ENCODE measurements around the gene PDE10A.
"Not testable (repeated sequence)": the region's sequence is repeated elsewhere in the genome, so short reads cannot be mapped to it uniquely, and the experiment has no call there.

PDE10A gene

GRCh38 chr6:165594584-165595333 is 68.3 kb downstream of the PDE10A start:
- ATAC-seq: no peak
- TF ChIP-seq TOX (CRISPR knock-in tag; IDR thresholded peaks at IDR 0.05; ENCODE audit: borderline replicate concordance) (no peak), ZNF8 (CRISPR knock-in tag; IDR thresholded peaks at IDR 0.05) (no peak), CSDC2 (CRISPR knock-in tag; IDR thresholded peaks at IDR 0.05) (no peak), ZFP3 (CRISPR knock-in tag; IDR thresholded peaks at IDR 0.05) (no peak), ZNF565 (CRISPR knock-in tag; conservative IDR thresholded peaks at IDR 0.05; ENCODE audit: low read depth) (no peak), ZNF70 (CRISPR knock-in tag; IDR thresholded peaks at IDR 0.05) (no peak), ZC3H10 (CRISPR knock-in tag; IDR thresholded peaks at IDR 0.05) (no peak), ISL1 (CRISPR knock-in tag; IDR thresholded peaks at IDR 0.05) (no peak), PATZ1 (CRISPR knock-in tag; IDR thresholded peaks at IDR 0.05; ENCODE audit: borderline replicate concordance) (no peak), GLIS3 (CRISPR knock-in tag; IDR thresholded peaks at IDR 0.05) (no peak), SNAI2 (CRISPR knock-in tag; IDR thresholded peaks at IDR 0.05) (no peak), TSHZ2 (CRISPR knock-in tag; IDR thresholded peaks at IDR 0.05) (no peak)

GRCh38 chr6:165592947-165593346 is 70.1 kb downstream of the PDE10A start:
- not testable (repeated sequence) for ATAC-seq

GRCh38 chr6:165588515-165588914 is 74.5 kb downstream of the PDE10A start:
- no peak for ATAC-seq
- TF ChIP-seq ZNF70 (CRISPR knock-in tag; IDR thresholded peaks at IDR 0.05) (no peak), RARB (CRISPR knock-in tag; IDR thresholded peaks at IDR 0.05) (no peak), CSDC2 (CRISPR knock-in tag; IDR thresholded peaks at IDR 0.05) (no peak), ARNTL (CRISPR knock-in tag; IDR thresholded peaks at IDR 0.05; ENCODE audit: borderline replicate concordance, low read depth) (no peak), SNAI2 (CRISPR knock-in tag; IDR thresholded peaks at IDR 0.05) (no peak)

- TF ChIP-seq CREB5 (CRISPR knock-in tag; IDR thresholded peaks at IDR 0.05; ENCODE audit: low read depth): no peak
- no peak for TF ChIP-seq TOX (CRISPR knock-in tag; IDR thresholded peaks at IDR 0.05; ENCODE audit: borderline replicate concordance)
- no peak for TF ChIP-seq RARB (CRISPR knock-in tag; IDR thresholded peaks at IDR 0.05)
- TF ChIP-seq ZFP3 (CRISPR knock-in tag; IDR thresholded peaks at IDR 0.05): no peak
- TF ChIP-seq ZNF70 (CRISPR knock-in tag; IDR thresholded peaks at IDR 0.05): no peak
- TF ChIP-seq OSR1 (CRISPR knock-in tag; IDR thresholded peaks at IDR 0.05): no peak
- no peak for TF ChIP-seq ARNTL (CRISPR knock-in tag; IDR thresholded peaks at IDR 0.05; ENCODE audit: borderline replicate concordance, low read depth)
- no peak for TF ChIP-seq CSRNP3 (CRISPR knock-in tag; IDR thresholded peaks at IDR 0.05)
- no peak for TF ChIP-seq BACH2 (CRISPR knock-in tag; IDR thresholded peaks at IDR 0.05; ENCODE audit: borderline replicate concordance)
- no peak for TF ChIP-seq ZNF565 (CRISPR knock-in tag; conservative IDR thresholded peaks at IDR 0.05; ENCODE audit: low read depth)
- ATAC-seq: no peak
Measured at GRCh38 chr6:165587206-165587605, 75.8 kb downstream of the PDE10A start.

GRCh38 chr6:165586706-165587105 is 76.3 kb downstream of the PDE10A start:
- no peak for ATAC-seq
- TF ChIP-seq ESRRG (CRISPR knock-in tag; IDR thresholded peaks at IDR 0.05) (no peak), ZFP3 (CRISPR knock-in tag; IDR thresholded peaks at IDR 0.05) (no peak), BACH2 (CRISPR knock-in tag; IDR thresholded peaks at IDR 0.05; ENCODE audit: borderline replicate concordance) (no peak), GLIS3 (CRISPR knock-in tag; IDR thresholded peaks at IDR 0.05) (no peak), RARB (CRISPR knock-in tag; IDR thresholded peaks at IDR 0.05) (no peak), TOX (CRISPR knock-in tag; IDR thresholded peaks at IDR 0.05; ENCODE audit: borderline replicate concordance) (no peak), ZFP30 (CRISPR knock-in tag; IDR thresholded peaks at IDR 0.05) (no peak), CSRNP3 (CRISPR knock-in tag; IDR thresholded peaks at IDR 0.05) (no peak), ZNF8 (CRISPR knock-in tag; IDR thresholded peaks at IDR 0.05) (no peak), ZNF70 (CRISPR knock-in tag; IDR thresholded peaks at IDR 0.05) (no peak), ARNTL (CRISPR knock-in tag; IDR thresholded peaks at IDR 0.05; ENCODE audit: borderline replicate concordance, low read depth) (no peak), POU6F1 (CRISPR knock-in tag; IDR thresholded peaks at IDR 0.05; ENCODE audit: borderline replicate concordance, low read depth) (no peak)

All from SK-N-SH treated with all-trans-retinoic acid at 6 μM for 48 hours (cell line).